ENCODE measurements around the gene SHISAL1. TPM values are rescaled to one million over a fixed set of nuclear protein-coding genes. Genes with fewer than 3 reads are reported as not detected.
"Not testable (repeated sequence)": the region's sequence is repeated elsewhere in the genome, so short reads cannot be mapped to it uniquely, and the experiment has no call there.

Gene SHISAL1
- total RNA-seq, 1 donor from 2014 or later = not detected

DNA sequence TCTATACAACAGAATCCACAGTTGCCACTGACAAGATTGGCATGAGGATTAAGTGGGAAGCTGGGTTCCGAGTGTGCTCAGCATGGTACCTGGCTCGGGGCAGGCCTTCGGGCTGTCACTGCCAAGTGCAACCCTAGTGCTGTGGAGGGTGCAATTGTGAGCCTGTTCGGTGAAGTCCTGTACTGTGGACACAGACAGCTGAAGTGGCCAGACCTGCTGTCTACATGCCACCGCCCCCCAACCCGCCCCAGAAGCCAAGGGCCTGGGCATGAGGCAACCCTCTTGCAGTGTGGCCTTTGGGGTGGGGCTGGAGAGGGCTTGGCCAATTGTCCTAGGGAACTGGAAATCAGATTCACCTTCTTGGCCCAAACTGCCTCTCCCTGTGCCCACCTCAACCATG, 15.6 kb upstream of the SHISAL1 start:
- Mint-ChIP-seq H3K4me3 (no peak overlapping the region), H3K27me3 (peaks cover 63% of the 10 kb centered on the region), H3K4me1 (peaks cover 17% of the 10 kb centered on the region), H3K27ac (no peak overlapping the region), H3K9me3 (no peaks in the 10 kb centered on the region), H3K36me3 (ENCODE audit: low read depth) (no peaks in the 10 kb centered on the region)
- intact Hi-C loops (cut with micrococcal nuclease) = no loop called here
- no peak for DNase-seq

DNA sequence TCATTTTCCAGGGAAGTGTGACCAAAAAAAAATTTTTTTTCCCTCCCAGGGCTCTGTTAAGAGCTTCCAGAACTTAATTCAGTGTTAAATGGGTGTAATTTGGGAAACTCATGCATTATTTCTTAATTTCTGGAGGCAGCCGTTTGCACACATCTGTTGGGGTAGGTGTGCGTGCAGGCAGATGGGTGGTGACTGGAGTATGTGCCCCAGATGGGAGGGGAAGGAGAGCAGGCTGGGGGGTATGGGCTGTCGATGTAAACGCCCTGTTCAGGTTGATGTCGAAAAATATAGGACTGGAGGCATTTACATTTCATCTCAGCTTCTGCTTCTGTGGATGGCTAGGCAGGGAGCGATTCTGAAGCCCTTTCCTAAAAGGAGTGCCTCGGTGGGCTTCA, 13.7 kb upstream of the SHISAL1 start:
- Mint-ChIP-seq H3K4me3 (peak overlapping the region; percentile 75), H3K27ac (no peak overlapping the region), H3K4me1 (peaks cover 13% of the 10 kb centered on the region), H3K27me3 (peaks cover 55% of the 10 kb centered on the region), H3K9me3 (peaks cover 6% of the 10 kb centered on the region), H3K36me3 (ENCODE audit: low read depth) (no peaks in the 10 kb centered on the region)
- intact Hi-C loops (cut with micrococcal nuclease) = no loop called here
- no peak for DNase-seq

DNA sequence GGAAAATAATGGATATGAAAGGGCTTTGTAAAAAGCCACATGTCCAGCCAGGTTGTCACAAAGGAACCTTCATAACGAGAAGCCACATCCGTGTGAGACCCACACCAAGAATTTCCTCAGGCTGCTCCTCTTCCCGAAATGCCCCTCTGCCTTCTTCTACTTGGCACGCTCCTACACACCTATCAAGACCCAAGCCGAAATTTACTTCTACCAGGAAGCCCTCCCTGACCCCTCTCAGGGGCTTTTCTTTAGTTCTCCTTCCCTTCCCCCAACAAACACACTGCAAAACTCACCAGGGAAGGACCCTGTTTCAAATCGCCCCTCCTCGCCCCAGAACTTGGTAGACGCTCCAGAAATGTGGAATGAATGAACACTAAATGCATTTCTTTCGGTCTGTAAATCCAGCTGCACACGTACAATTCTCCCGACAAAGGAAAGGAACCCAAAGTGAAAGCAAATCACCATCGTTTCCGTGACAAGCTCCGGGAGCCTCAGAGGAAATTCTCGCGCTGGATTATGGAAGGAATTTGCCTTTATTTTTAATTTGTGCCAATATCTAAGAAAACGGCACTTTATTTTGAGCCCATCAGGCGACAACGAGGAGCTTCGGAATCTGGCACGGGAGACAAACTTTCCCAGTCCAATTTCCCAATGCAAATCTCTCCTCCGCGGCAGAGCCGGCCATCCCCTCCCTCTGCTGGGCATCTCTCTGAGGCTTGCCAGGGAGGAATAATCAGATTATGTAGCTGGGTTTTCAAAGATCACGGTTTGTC, 13.2 kb upstream of the SHISAL1 start:
- Mint-ChIP-seq H3K27ac (no peak overlapping the region), H3K27me3 (peaks cover 55% of the 10 kb centered on the region)

DNA sequence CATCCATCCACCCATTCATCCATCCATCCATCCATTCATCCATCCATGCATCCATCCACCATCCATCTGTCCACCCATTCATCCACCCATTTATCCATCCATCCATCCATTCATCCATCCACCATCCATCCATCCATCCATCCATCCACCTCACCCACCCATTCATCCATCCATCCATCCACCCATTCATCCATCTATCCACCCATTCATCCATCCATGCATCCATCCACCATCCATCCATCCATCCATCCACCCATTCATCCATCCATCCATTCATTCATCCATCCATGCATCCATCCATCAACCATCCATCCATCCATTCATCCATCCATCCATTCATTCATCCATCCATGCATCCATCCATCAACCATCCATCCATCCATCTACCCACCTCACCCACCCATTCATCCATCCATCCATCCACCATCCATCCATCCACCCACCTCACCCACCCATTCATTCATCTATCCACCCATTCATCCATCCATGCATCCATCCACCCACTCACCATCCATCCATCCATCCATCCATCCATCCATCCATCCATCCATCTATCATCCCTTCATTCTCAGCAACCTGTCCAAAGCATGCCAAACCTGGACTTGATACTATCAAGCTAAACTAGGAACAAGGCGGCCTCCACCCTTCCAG, 10.5 kb upstream of the SHISAL1 start:
- H3K9me3 Mint-ChIP-seq; H3K27ac Mint-ChIP-seq; H3K4me3 Mint-ChIP-seq; DNase-seq; H3K36me3 Mint-ChIP-seq (ENCODE audit: low read depth); intact Hi-C loops (cut with micrococcal nuclease); H3K4me1 Mint-ChIP-seq: not testable (repeated sequence)
- peaks cover 37% of the 10 kb centered on the region for H3K27me3 Mint-ChIP-seq

More for the DNA sequence above, 13.2 kb upstream of the SHISAL1 start:
- H3K4me3 Mint-ChIP-seq = peak overlapping the region; percentile 75
- H3K4me1 Mint-ChIP-seq = peaks cover 13% of the 10 kb centered on the region
- intact Hi-C loops (cut with micrococcal nuclease) = no loop called here
- no peaks in the 10 kb centered on the region for H3K36me3 Mint-ChIP-seq (ENCODE audit: low read depth)
- H3K9me3 Mint-ChIP-seq = peaks cover 6% of the 10 kb centered on the region
- no peak for DNase-seq

DNA sequence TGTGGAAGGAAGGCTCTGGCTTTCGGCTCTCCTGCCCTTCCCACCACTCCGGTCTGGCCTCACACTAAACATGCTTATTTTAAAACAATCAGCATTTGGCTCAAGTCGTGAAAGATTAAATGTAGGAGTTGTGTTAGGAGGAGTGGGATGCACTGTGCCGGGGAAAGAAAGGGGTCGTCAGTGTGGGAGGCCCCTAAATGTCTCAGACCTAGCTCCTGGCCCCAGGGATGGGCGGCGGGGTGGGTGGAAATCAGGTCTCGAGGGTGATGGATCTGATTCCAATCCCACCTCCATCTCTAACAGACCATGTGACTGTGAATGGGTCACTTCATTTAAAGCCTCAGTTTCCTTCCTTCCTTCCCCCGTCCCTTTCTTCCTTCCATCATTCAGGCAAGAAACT, 6.9 kb upstream of the SHISAL1 start:
- H3K27me3 Mint-ChIP-seq = peaks cover 12% of the 10 kb centered on the region
- H3K4me3 Mint-ChIP-seq = no peak overlapping the region
- H3K36me3 Mint-ChIP-seq (ENCODE audit: low read depth) = no peaks in the 10 kb centered on the region
- H3K4me1 Mint-ChIP-seq = peaks cover 3% of the 10 kb centered on the region
- intact Hi-C loops (cut with micrococcal nuclease) = no loop called here
- no peak overlapping the region for H3K27ac Mint-ChIP-seq
- DNase-seq = no peak
- H3K9me3 Mint-ChIP-seq = peaks cover 6% of the 10 kb centered on the region

- intact Hi-C loops (cut with micrococcal nuclease) = no loop called here
- Mint-ChIP-seq H3K27ac (no peak overlapping the region), H3K9me3 (peaks cover 6% of the 10 kb centered on the region), H3K4me3 (no peak overlapping the region), H3K27me3 (peaks cover 8% of the 10 kb centered on the region), H3K36me3 (ENCODE audit: low read depth) (no peaks in the 10 kb centered on the region), H3K4me1 (peaks cover 7% of the 10 kb centered on the region)
- no peak for DNase-seq
These were observed 6.0 kb upstream of the SHISAL1 start for GRCh38 chr22:44318751-44319150.

GRCh38 chr22:44317886-44318637, 5.3 kb upstream of the SHISAL1 start:
- Mint-ChIP-seq H3K9me3 (peaks cover 4% of the 10 kb centered on the region), H3K4me1 (peaks cover 7% of the 10 kb centered on the region), H3K4me3 (no peak overlapping the region), H3K36me3 (ENCODE audit: low read depth) (no peaks in the 10 kb centered on the region), H3K27ac (no peak overlapping the region), H3K27me3 (peaks cover 4% of the 10 kb centered on the region)
- intact Hi-C loops (cut with micrococcal nuclease) = no loop called here
- no peak for DNase-seq

DNA sequence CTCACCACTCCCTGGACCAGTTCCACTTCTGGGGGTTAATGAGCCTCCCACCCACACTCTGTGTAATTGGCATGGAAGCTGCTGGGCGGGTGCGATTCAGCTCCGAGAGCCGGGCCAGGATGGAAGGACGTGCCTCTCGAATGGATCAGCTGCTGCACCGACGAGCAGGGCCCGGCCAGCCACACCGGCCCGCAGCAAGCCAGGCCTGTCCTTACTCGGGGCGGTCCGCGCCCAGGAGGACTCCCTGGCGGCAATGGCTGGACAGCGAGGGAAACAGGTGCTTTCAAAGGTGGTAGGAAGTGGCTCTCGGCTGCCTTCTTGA, 4.3 kb upstream of the SHISAL1 start:
- no peaks in the 10 kb centered on the region for H3K9me3 Mint-ChIP-seq
- H3K4me3 Mint-ChIP-seq = no peak overlapping the region
- intact Hi-C loops (cut with micrococcal nuclease) = no loop called here
- H3K36me3 Mint-ChIP-seq (ENCODE audit: low read depth) = no peaks in the 10 kb centered on the region
- H3K4me1 Mint-ChIP-seq = peaks cover 7% of the 10 kb centered on the region
- H3K27me3 Mint-ChIP-seq = no peaks in the 10 kb centered on the region
- no peak for DNase-seq
- no peak overlapping the region for H3K27ac Mint-ChIP-seq

GRCh38 chr22:44316393-44317122, 3.8 kb upstream of the SHISAL1 start:
- no peaks in the 10 kb centered on the region for H3K9me3 Mint-ChIP-seq

GRCh38 chr22:44314425-44315067, 1.8 kb upstream of the SHISAL1 start:
- no peak overlapping the region for H3K27ac Mint-ChIP-seq
- H3K36me3 Mint-ChIP-seq (ENCODE audit: low read depth) = no peaks in the 10 kb centered on the region
- DNase-seq = no peak
- no peak overlapping the region for H3K4me3 Mint-ChIP-seq
- intact Hi-C loops (cut with micrococcal nuclease) = no loop called here
- H3K9me3 Mint-ChIP-seq = no peaks in the 10 kb centered on the region
- no peaks in the 10 kb centered on the region for H3K27me3 Mint-ChIP-seq
- H3K4me1 Mint-ChIP-seq = peaks cover 7% of the 10 kb centered on the region

More at GRCh38 chr22:44316393-44317122, 3.8 kb upstream of the SHISAL1 start:
- intact Hi-C loops (cut with micrococcal nuclease) = no loop called here
- H3K4me3 Mint-ChIP-seq = no peak overlapping the region
- no peak for DNase-seq
- H3K36me3 Mint-ChIP-seq (ENCODE audit: low read depth) = no peaks in the 10 kb centered on the region
- H3K27me3 Mint-ChIP-seq = no peaks in the 10 kb centered on the region
- peaks cover 7% of the 10 kb centered on the region for H3K4me1 Mint-ChIP-seq
- H3K27ac Mint-ChIP-seq = no peak overlapping the region

DNA sequence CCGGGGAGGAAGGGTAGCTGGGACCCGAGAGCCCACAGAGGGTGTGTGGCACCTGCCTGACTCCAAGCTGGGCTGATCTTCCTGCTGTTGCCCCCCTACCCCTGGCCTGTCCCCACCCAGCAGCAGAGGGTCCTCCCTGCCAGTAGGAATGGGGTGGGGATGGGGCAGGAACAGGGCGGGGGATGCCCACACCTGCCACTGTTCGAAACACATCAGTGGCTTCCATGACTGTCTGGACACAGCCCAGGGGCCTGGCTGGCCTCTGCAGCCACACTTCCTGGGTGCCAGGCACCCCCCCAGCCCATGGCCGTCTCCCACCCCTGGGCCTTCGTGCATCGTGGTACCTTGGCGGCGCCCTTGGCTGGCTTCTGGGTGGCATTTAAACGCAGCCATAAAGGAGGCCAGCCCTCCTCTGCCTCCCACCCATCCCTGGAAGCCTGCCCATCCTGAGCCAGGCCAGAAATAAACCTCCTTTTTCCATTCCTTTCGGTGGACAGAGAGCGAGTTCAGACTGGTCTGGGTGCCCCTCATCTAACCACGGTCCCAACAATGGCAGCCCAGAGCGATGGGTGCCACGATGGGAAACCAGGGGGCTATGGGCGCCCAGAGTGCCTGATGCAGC, 745 bp upstream of the SHISAL1 start:
- no peak overlapping the region for H3K27ac Mint-ChIP-seq
- no peaks in the 10 kb centered on the region for H3K9me3 Mint-ChIP-seq
- H3K27me3 Mint-ChIP-seq = no peaks in the 10 kb centered on the region
- no peak for DNase-seq
- intact Hi-C loops (cut with micrococcal nuclease) = no loop called here
- peaks cover 7% of the 10 kb centered on the region for H3K4me1 Mint-ChIP-seq
- H3K4me3 Mint-ChIP-seq = no peak overlapping the region
- no peaks in the 10 kb centered on the region for H3K36me3 Mint-ChIP-seq (ENCODE audit: low read depth)

DNA sequence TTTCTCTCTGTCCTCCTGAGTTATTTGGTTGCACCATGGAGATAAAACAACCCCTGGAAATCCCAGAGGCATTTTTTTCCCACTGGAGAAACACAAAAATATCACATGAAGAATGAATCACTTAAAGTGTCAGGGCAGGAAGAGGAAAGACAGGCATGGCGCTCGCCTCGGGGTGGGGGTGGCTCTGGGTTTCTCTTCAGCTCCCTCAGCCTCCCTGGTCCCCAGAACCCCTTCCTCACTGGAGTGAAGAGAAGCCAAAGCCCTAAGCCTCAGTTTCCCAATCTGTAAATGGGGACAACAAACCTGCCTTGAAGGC, 938 bp downstream of the SHISAL1 start:
- H3K27ac Mint-ChIP-seq = no peak overlapping the region
- H3K27me3 Mint-ChIP-seq = no peaks in the 10 kb centered on the region

GRCh38 chr22:44311104-44311854, 1.5 kb downstream of the SHISAL1 start:
- intact Hi-C loops (cut with micrococcal nuclease) = no loop called here
- Mint-ChIP-seq H3K4me3 (no peak overlapping the region), H3K36me3 (ENCODE audit: low read depth) (no peaks in the 10 kb centered on the region), H3K9me3 (no peaks in the 10 kb centered on the region), H3K27ac (no peak overlapping the region), H3K4me1 (peaks cover 7% of the 10 kb centered on the region), H3K27me3 (no peaks in the 10 kb centered on the region)
- no peak for DNase-seq

More for the DNA sequence above, 938 bp downstream of the SHISAL1 start:
- H3K4me1 Mint-ChIP-seq = peaks cover 7% of the 10 kb centered on the region
- intact Hi-C loops (cut with micrococcal nuclease) = no loop called here
- H3K4me3 Mint-ChIP-seq = no peak overlapping the region
- H3K9me3 Mint-ChIP-seq = no peaks in the 10 kb centered on the region
- no peak for DNase-seq
- H3K36me3 Mint-ChIP-seq (ENCODE audit: low read depth) = no peaks in the 10 kb centered on the region
